H9 (cell line): ENCODE data around the gene TRMT61A. TPM values are rescaled to one million over a fixed set of nuclear protein-coding genes. Genes with fewer than 3 reads are reported as not detected.

Source experiments
- DNase-seq: peaks from one replicate; pipeline ENCODE4 v3.0.0-alpha.2; 2017
- H2AFZ ChIP-seq: one replicate; pipeline ENCODE4 v1.6.1; 2013; ENCODE audit warnings: mild to moderate bottlenecking, low read length, control low read depth, moderate library complexity
- H2AK5ac ChIP-seq: 2 replicates; pipeline ENCODE4 v1.6.1; 2013; ENCODE audit warnings: low read length, control low read depth, mixed read lengths; ENCODE audit not compliant: insufficient read length
- H2BK120ac ChIP-seq: one replicate; pipeline ENCODE4 v1.6.1; 2013; ENCODE audit warnings: low read depth, mild to moderate bottlenecking, low read length, control low read depth, inconsistent platforms; ENCODE audit not compliant: poor library complexity, severe bottlenecking
- H2BK12ac ChIP-seq: 2 replicates; pipeline ENCODE4 v1.6.1; 2013; ENCODE audit warnings: low read length, control low read depth, mixed read lengths, low read depth; ENCODE audit not compliant: insufficient read length
- H2BK15ac ChIP-seq: 2 replicates; pipeline ENCODE4 v1.6.1; 2013; ENCODE audit warnings: low read depth, low read length, control low read depth
- H2BK20ac ChIP-seq: one replicate; pipeline ENCODE4 v1.6.1; 2013; ENCODE audit warnings: low read depth, mild to moderate bottlenecking, low read length, control low read depth, inconsistent platforms; ENCODE audit not compliant: poor library complexity, severe bottlenecking
- H2BK5ac ChIP-seq: 2 replicates; pipeline ENCODE4 v1.6.1; 2013; ENCODE audit warnings: low read length, control low read depth, mixed read lengths; ENCODE audit not compliant: insufficient read length
- H3K14ac ChIP-seq: 2 replicates; pipeline ENCODE4 v1.6.1; 2013; ENCODE audit warnings: low read length, control low read depth; ENCODE audit not compliant: insufficient read depth
- H3K18ac ChIP-seq: 2 replicates; pipeline ENCODE4 v1.6.1; 2013; ENCODE audit warnings: low read depth, mild to moderate bottlenecking, mixed read lengths, low read length, control low read depth; ENCODE audit not compliant: insufficient read length
- H3K23ac ChIP-seq: 2 replicates; pipeline ENCODE4 v1.6.1; 2013; ENCODE audit warnings: low read length, control low read depth, mixed read lengths, low read depth; ENCODE audit not compliant: insufficient read length
- H3K23me2 ChIP-seq: 2 replicates; pipeline ENCODE4 v1.6.1; 2013; ENCODE audit warnings: low read depth, mild to moderate bottlenecking, mixed read lengths, low read length, control low read depth; ENCODE audit not compliant: insufficient read length, poor library complexity, severe bottlenecking
- H3K27ac ChIP-seq: 2 replicates; pipeline ENCODE4 v1.5.1; 2013; ENCODE audit warnings: low read length, control low read depth, mixed read lengths, low read depth; ENCODE audit not compliant: insufficient read length
- H3K27me3 ChIP-seq: 2 replicates; pipeline ENCODE4 v1.6.1; 2013; ENCODE audit warnings: low read length, control low read depth, inconsistent platforms; ENCODE audit not compliant: insufficient read depth
- H3K4ac ChIP-seq: 2 replicates; pipeline ENCODE4 v1.6.1; 2013; ENCODE audit warnings: low read depth, mild to moderate bottlenecking, control low read depth, inconsistent platforms, low read length, moderate library complexity
- H3K4me1 ChIP-seq: 2 replicates; pipeline ENCODE4 v1.6.1; 2013; ENCODE audit warnings: low read length, control low read depth, inconsistent platforms; ENCODE audit not compliant: insufficient read depth
- H3K4me2 ChIP-seq: 2 replicates; pipeline ENCODE4 v1.6.1; 2013; ENCODE audit warnings: low read length, control low read depth, mixed read lengths; ENCODE audit not compliant: insufficient read length, insufficient read depth
- H3K56ac ChIP-seq: 2 replicates; pipeline ENCODE4 v1.6.1; 2013; ENCODE audit warnings: low read depth, mild to moderate bottlenecking, mixed read lengths, low read length, control low read depth; ENCODE audit not compliant: insufficient read length
- H3K79me1 ChIP-seq: 2 replicates; pipeline ENCODE4 v1.6.1; 2013; ENCODE audit warnings: low read depth, mild to moderate bottlenecking, moderate library complexity, low read length, control low read depth, inconsistent platforms; ENCODE audit not compliant: insufficient read depth, poor library complexity, severe bottlenecking
- H3K79me2 ChIP-seq: 2 replicates; pipeline ENCODE4 v1.6.1; 2013; ENCODE audit warnings: low read length, control low read depth, inconsistent platforms; ENCODE audit not compliant: insufficient read depth
- H3K9ac ChIP-seq: 2 replicates; pipeline ENCODE4 v1.6.1; 2013; ENCODE audit warnings: low read length, control low read depth, mixed read lengths; ENCODE audit not compliant: insufficient read length; ENCODE audit errors: extremely low read depth
- H3K9me3 ChIP-seq: one replicate; pipeline ENCODE4 v1.6.1; 2013; ENCODE audit warnings: low read depth, low read length, inconsistent platforms; ENCODE audit not compliant: control insufficient read depth
- H3T11ph ChIP-seq: one replicate; pipeline ENCODE4 v1.6.1; 2013; ENCODE audit warnings: mild to moderate bottlenecking, low read length, control low read depth, inconsistent platforms
- H4K20me1 ChIP-seq: one replicate; pipeline ENCODE4 v1.6.1; 2013; ENCODE audit not compliant: control insufficient read depth, insufficient read length, insufficient read depth
- H4K5ac ChIP-seq: 2 replicates; pipeline ENCODE4 v1.6.1; 2013; ENCODE audit warnings: low read depth, mild to moderate bottlenecking, mixed read lengths, low read length, control low read depth; ENCODE audit not compliant: insufficient read length
- H4K8ac ChIP-seq: replicated peaks from 2 replicates; pipeline ENCODE4 v1.6.1; 2013; ENCODE audit warnings: low read length, control low read depth, mixed read lengths, low read depth; ENCODE audit not compliant: insufficient read length
- H4K91ac ChIP-seq: 2 replicates; pipeline ENCODE4 v1.6.1; 2013; ENCODE audit warnings: low read depth, mild to moderate bottlenecking, moderate library complexity, mixed read lengths, low read length, control low read depth; ENCODE audit not compliant: insufficient read length
- H3K27ac Mint-ChIP-seq, 3 experiments: 2 replicates in 2 of 3; 3 replicates in 1 of 3; pipeline ENCODE4 v1.8.0; 2020 to 2021; ENCODE audit warnings: mixed read lengths in 3 of 3, mild to moderate bottlenecking in 1 of 3, moderate library complexity in 1 of 3
- H3K27me3 Mint-ChIP-seq: 2 replicates; pipeline ENCODE4 v1.8.0; 2021; ENCODE audit warnings: low read depth, mild to moderate bottlenecking, moderate library complexity, mixed read lengths
- H3K36me3 Mint-ChIP-seq, 3 experiments: 2 replicates in 2 of 3; 3 replicates in 1 of 3; pipeline ENCODE4 v1.8.0; 2020 to 2021; ENCODE audit warnings: low read depth in 3 of 3, mixed read lengths in 3 of 3; ENCODE audit not compliant: insufficient read depth in 1 of 3
- H3K4me1 Mint-ChIP-seq, 2 experiments: 2 replicates each; pipeline ENCODE4 v1.8.0; 2020; ENCODE audit warnings: mixed read lengths in 2 of 2
- H3K4me3 Mint-ChIP-seq, 2 experiments: 2 replicates in 1 of 2; 3 replicates in 1 of 2; pipeline ENCODE4 v1.8.0; 2020 to 2021; ENCODE audit warnings: mild to moderate bottlenecking in 2 of 2, mixed read lengths in 2 of 2, moderate library complexity in 1 of 2
- H3K9me3 Mint-ChIP-seq, 2 experiments: 2 replicates in 1 of 2; 3 replicates in 1 of 2; pipeline ENCODE4 v1.8.0; 2020; ENCODE audit warnings: mild to moderate bottlenecking in 2 of 2, mixed read lengths in 2 of 2, moderate library complexity in 1 of 2
- CTCF ChIP-seq: fragments of 200-600 bp; sonication (generic); conservative IDR thresholded peaks from 3 replicates; pipeline ENCODE4 v1.8.0; 2021; ENCODE audit warnings: antibody characterized with exemption, mild to moderate bottlenecking
- WGBS: extraction: QIAGEN DNeasy Blood & Tissue Kit; methylation state at CpG from one replicate; pipeline ENCODE4 v1.1.7; 2013; ENCODE audit warnings: missing lambda C conversion rate, low lambda C conversion rate, mixed read lengths; ENCODE audit not compliant: insufficient read length; ENCODE audit errors: extremely low coverage; 5-methylcytosine and 5-hydroxymethylcytosine counted together
- total RNA-seq: library from RNA; stranded (reverse); gene quantifications from 2 replicates; pipeline ENCODE4 v1.2.1, GENCODE V29; 2021

TRMT61A gene
- total RNA-seq, 1 experiment from 2014 or later = 21.9 TPM

GRCh38 chr14:103569408-103569807 lies 40.4 kb downstream of the TRMT61A start:
- no peak overlapping the region for H3K27ac Mint-ChIP-seq
- no peaks in the 10 kb centered on the region for H3K27me3 Mint-ChIP-seq
- peaks cover 11% of the 10 kb centered on the region; the same call in 1 of the 2 replicates for H3K79me2 ChIP-seq

More at GRCh38 chr14:103569408-103569807, 40.4 kb downstream of the TRMT61A start:
- Histone ChIP-seq H2BK20ac (no peak overlapping the region), H3K27ac (no peak overlapping the region), H4K8ac (no peak overlapping the region), H3K4ac (no peak overlapping the region), H3K4me2 (no peak overlapping the region), H3K18ac (no peak overlapping the region), H2AFZ (no peak overlapping the region), H3K23ac (no peak overlapping the region), H4K91ac (no peak overlapping the region), H4K5ac (no peak overlapping the region), H3K9ac (no peak overlapping the region), H3K9me3 (no peaks in the 10 kb centered on the region), H2BK5ac (no peak overlapping the region), H3K56ac (no peak overlapping the region), H3K79me1 (peaks cover 3% of the 10 kb centered on the region), H3K4me1 (no peaks in the 10 kb centered on the region), H3K14ac (no peak overlapping the region), H2BK12ac (no peak overlapping the region), H2BK120ac (no peak overlapping the region), H2BK15ac (no peak overlapping the region), H3T11ph (no peak overlapping the region), H2AK5ac (no peak overlapping the region), H3K23me2 (no peaks in the 10 kb centered on the region), H3K27me3 (no peaks in the 10 kb centered on the region), H4K20me1 (no peaks in the 10 kb centered on the region)
- TF ChIP-seq CTCF = no peak
- WGBS = no CpG with 5 or more reads among the region's 11 CpGs
- H3K9me3 Mint-ChIP-seq = no peaks in the 10 kb centered on the region
- no peak for DNase-seq
- H3K4me3 Mint-ChIP-seq = no peak overlapping the region
- peaks cover 9 to 14% of the 10 kb centered on the region in 2 experiments for H3K4me1 Mint-ChIP-seq
- peaks cover 2 to 22% (median 13%) of the 10 kb centered on the region in 3 experiments; a peak in 6 of 7 replicates for H3K36me3 Mint-ChIP-seq
